Naive thymus-derived CD4-positive, alpha-beta T cell (primary cell): ENCODE data around the gene BUD13. TPM values are rescaled to one million over a fixed set of nuclear protein-coding genes. Genes with fewer than 3 reads are reported as not detected.

Experiments
- ATAC-seq: fragments of 150-1000 bp; cut with Tn5 transposase; 2 replicates; pipeline ENCODE4 v1.10.0; 2021; ENCODE audit warnings: mild to moderate bottlenecking, moderate library complexity
- CTCF ChIA-PET: fragments of 350-600 bp; sonication (Branson Sonifier 250); formaldehyde crosslinking; loops from one replicate; lab custom pipeline; 2021; ENCODE audit warnings: antibody characterized with exemption; lab: Charles Lee
- POLR2A ChIA-PET: fragments of 350-600 bp; sonication (Branson Sonifier 250); formaldehyde crosslinking; loops from one replicate; lab custom pipeline; 2021; ENCODE audit warnings: antibody characterized with exemption, inconsistent platforms; lab: Charles Lee
- DNase-seq, 9 donors: peaks; one replicate each; pipeline versions ENCODE4 v3.0.0 to v3.0.0-alpha.2; 2020 to 2022; ENCODE audit warnings: mixed read lengths in 1 of 9
- H3K27ac ChIP-seq: one replicate; pipeline ENCODE4 v1.7.0; 2013; ENCODE audit warnings: mild to moderate bottlenecking, low read depth, low read length, moderate library complexity
- H3K27me3 ChIP-seq, 2 donors: one replicate each; pipeline ENCODE4 v1.7.0; 2013; ENCODE audit warnings: low read length in 2 of 2, mild to moderate bottlenecking in 2 of 2, moderate library complexity in 2 of 2; ENCODE audit not compliant: control insufficient read depth in 2 of 2, insufficient read depth in 2 of 2
- H3K36me3 ChIP-seq, 3 experiments: 1 replicate in 2 of 3; 2 replicates in 1 of 3; pipeline ENCODE4 v1.7.0; 2013; ENCODE audit warnings: low read length in 3 of 3, mild to moderate bottlenecking in 3 of 3, moderate library complexity in 1 of 3; ENCODE audit not compliant: insufficient read depth in 3 of 3, control insufficient read depth in 2 of 3
- H3K4me1 ChIP-seq, 2 donors: one replicate each; pipeline ENCODE4 v1.7.0; 2013; ENCODE audit warnings: low read length in 2 of 2, mild to moderate bottlenecking in 2 of 2, moderate library complexity in 1 of 2; ENCODE audit not compliant: control insufficient read depth in 2 of 2, insufficient read depth in 2 of 2
- H3K4me3 ChIP-seq: 2 replicates; pipeline ENCODE4 v1.7.0; 2013; ENCODE audit warnings: mild to moderate bottlenecking, low read length
- H3K9me3 ChIP-seq, 3 experiments: 1 replicate in 2 of 3; 2 replicates in 1 of 3; pipeline ENCODE4 v1.7.0; 2013; ENCODE audit warnings: low read length in 3 of 3; ENCODE audit not compliant: control insufficient read depth in 2 of 3
- H3K27ac Mint-ChIP-seq, 9 donors: one replicate each; pipeline ENCODE4 v1.8.0; 2020 to 2022; ENCODE audit warnings: mixed read lengths in 9 of 9, mild to moderate bottlenecking in 8 of 9, moderate library complexity in 5 of 9, inconsistent platforms in 2 of 9
- H3K27me3 Mint-ChIP-seq, 5 donors: one replicate each; pipeline ENCODE4 v1.8.0; 2021 to 2022; ENCODE audit warnings: mixed read lengths in 5 of 5, mild to moderate bottlenecking in 1 of 5
- H3K36me3 Mint-ChIP-seq, 5 donors: one replicate each; pipeline ENCODE4 v1.8.0; 2020 to 2022; ENCODE audit warnings: mixed read lengths in 5 of 5, mild to moderate bottlenecking in 3 of 5, inconsistent platforms in 1 of 5
- H3K4me1 Mint-ChIP-seq, 7 donors: one replicate each; pipeline ENCODE4 v1.8.0; 2020 to 2022; ENCODE audit warnings: mixed read lengths in 7 of 7, mild to moderate bottlenecking in 3 of 7, inconsistent platforms in 1 of 7
- H3K4me3 Mint-ChIP-seq, 10 donors: one replicate each; pipeline ENCODE4 v1.8.0; 2020 to 2022; ENCODE audit warnings: mild to moderate bottlenecking in 10 of 10, mixed read lengths in 10 of 10, moderate library complexity in 6 of 10, inconsistent platforms in 2 of 10
- H3K9me3 Mint-ChIP-seq, 11 donors: one replicate each; pipeline ENCODE4 v1.8.0; 2020 to 2022; ENCODE audit warnings: mixed read lengths in 11 of 11, mild to moderate bottlenecking in 4 of 11, inconsistent platforms in 1 of 11, moderate library complexity in 1 of 11
- intact Hi-C, 2 donors: fragments of 100-400 bp; cut with micrococcal nuclease; formaldehyde crosslinking; loops; one replicate each; pipeline ENCODE4 v1.15.1; 2023
- polyA plus RNA-seq, 2 donors: library from polyadenylated mRNA; unstranded; fragments of 300-500 nt; fragmentation: Illumina TruSeq; gene quantifications; one replicate each; pipeline ENCODE4 v1.2.3, GENCODE V29; 2021
- total RNA-seq, 6 experiments: library from RNA in 5 of 6; stranded (reverse) in 5 of 6; gene quantifications; 1 replicate in 5 of 6; 2 replicates in 1 of 6; pipeline ENCODE4 v1.2.3 and lab custom pipeline; 2021 to 2026

Gene BUD13
- total and polyA plus RNA-seq, 7 experiments from 2014 or later = 9.4 to 32.0 (median 20.3) TPM

GRCh38 chr11:116750070-116750718, 22.6 kb downstream of the BUD13 start:
- Mint-ChIP-seq H3K27me3 (no peaks in the 10 kb centered on the region), H3K9me3 (no peaks in the 10 kb centered on the region), H3K4me1 (peaks cover 0 to 4% (median 0%) of the 10 kb centered on the region in 7 donors), H3K36me3 (peaks cover 7 to 34% (median 18%) of the 10 kb centered on the region in 5 donors), H3K27ac (no peak overlapping the region), H3K4me3 (no peak overlapping the region)
- H3K4me1 ChIP-seq = no peaks in the 10 kb centered on the region
- H3K27me3 ChIP-seq = no peaks in the 10 kb centered on the region
- no peaks in the 10 kb centered on the region for H3K9me3 ChIP-seq
- CTCF ChIA-PET = interaction anchor here (1.3 kb wide), 1 partner anchor 18 kb away, joined by 4 read pairs; no protein-coding TSS in a partner anchor
- POLR2A ChIA-PET = no interaction called here
- no peak overlapping the region for H3K27ac ChIP-seq
- no peak for DNase-seq
- intact Hi-C loops = no loop called here
- no peak overlapping the region for H3K4me3 ChIP-seq
- H3K36me3 ChIP-seq = peaks cover 5 to 87% (median 12%) of the 10 kb centered on the region in 3 experiments
- ATAC-seq = no peak

- ChIA-PET POLR2A (no interaction called here), CTCF (no interaction called here)
- ATAC-seq = no peak
Observed at GRCh38 chr11:116742104-116742503, 30.7 kb downstream of the BUD13 start.

GRCh38 chr11:116740741-116741140, 32.0 kb downstream of the BUD13 start:
- Mint-ChIP-seq H3K27ac (no peak overlapping the region), H3K4me1 (no peaks in the 10 kb centered on the region), H3K9me3 (no peaks in the 10 kb centered on the region), H3K36me3 (peaks cover 0 to 2% (median 0%) of the 10 kb centered on the region in 5 donors), H3K27me3 (no peaks in the 10 kb centered on the region), H3K4me3 (no peak overlapping the region)
- Histone ChIP-seq H3K36me3 (no peaks in the 10 kb centered on the region), H3K27ac (no peak overlapping the region), H3K27me3 (no peaks in the 10 kb centered on the region), H3K4me1 (no peaks in the 10 kb centered on the region), H3K9me3 (no peaks in the 10 kb centered on the region), H3K4me3 (no peak overlapping the region)
- no peak for ATAC-seq
- ChIA-PET POLR2A (no interaction called here), CTCF (no interaction called here)
- DNase-seq = no peak
- intact Hi-C loops = no loop called here

More at GRCh38 chr11:116742104-116742503, 30.7 kb downstream of the BUD13 start:
- H3K27ac Mint-ChIP-seq = peak overlapping the region in 1 of 9 donors; percentile 81
- peaks cover 0 to 6% (median 5%) of the 10 kb centered on the region in 5 donors for H3K36me3 Mint-ChIP-seq
- Histone ChIP-seq H3K4me3 (no peak overlapping the region), H3K27ac (no peak overlapping the region), H3K27me3 (no peaks in the 10 kb centered on the region), H3K4me1 (no peaks in the 10 kb centered on the region), H3K9me3 (no peaks in the 10 kb centered on the region), H3K36me3 (peaks cover 0 to 10% (median 0%) of the 10 kb centered on the region in 3 experiments)
- H3K27me3 Mint-ChIP-seq = no peaks in the 10 kb centered on the region
- no peak overlapping the region for H3K4me3 Mint-ChIP-seq
- intact Hi-C loops = loop anchor here in 1 of 2 donors (1.0 kb wide), 1 partner anchor 10 kb away; no protein-coding TSS in a partner anchor
- no peaks in the 10 kb centered on the region for H3K4me1 Mint-ChIP-seq
- DNase-seq = no peak
- H3K9me3 Mint-ChIP-seq = no peaks in the 10 kb centered on the region

GRCh38 chr11:116738975-116739374, 33.8 kb downstream of the BUD13 start:
- H3K9me3 Mint-ChIP-seq = no peaks in the 10 kb centered on the region
- no peak for ATAC-seq
- intact Hi-C loops = no loop called here
- Histone ChIP-seq H3K27ac (no peak overlapping the region), H3K9me3 (no peaks in the 10 kb centered on the region), H3K4me3 (no peak overlapping the region), H3K27me3 (no peaks in the 10 kb centered on the region), H3K4me1 (no peaks in the 10 kb centered on the region), H3K36me3 (no peaks in the 10 kb centered on the region)
- CTCF ChIA-PET = no interaction called here
- peaks cover 0 to 2% (median 0%) of the 10 kb centered on the region in 7 donors for H3K4me1 Mint-ChIP-seq
- no peak overlapping the region for H3K27ac Mint-ChIP-seq
- DNase-seq = no peak
- H3K27me3 Mint-ChIP-seq = no peaks in the 10 kb centered on the region
- POLR2A ChIA-PET = no interaction called here
- no peaks in the 10 kb centered on the region for H3K36me3 Mint-ChIP-seq
- no peak overlapping the region for H3K4me3 Mint-ChIP-seq

GRCh38 chr11:116736763-116737162, 36.0 kb downstream of the BUD13 start:
- Mint-ChIP-seq H3K27me3 (no peaks in the 10 kb centered on the region), H3K27ac (no peak overlapping the region), H3K4me1 (peaks cover 4 to 15% (median 8%) of the 10 kb centered on the region in 7 donors), H3K36me3 (no peaks in the 10 kb centered on the region), H3K4me3 (no peak overlapping the region), H3K9me3 (no peaks in the 10 kb centered on the region)
- Histone ChIP-seq H3K4me1 (peaks cover 0 to 5% of the 10 kb centered on the region in 2 donors), H3K27me3 (no peaks in the 10 kb centered on the region), H3K9me3 (no peaks in the 10 kb centered on the region), H3K36me3 (no peaks in the 10 kb centered on the region), H3K4me3 (no peak overlapping the region), H3K27ac (no peak overlapping the region)
- CTCF ChIA-PET = no interaction called here
- intact Hi-C loops = no loop called here
- DNase-seq (no peak), ATAC-seq (no peak)
- POLR2A ChIA-PET = no interaction called here

GRCh38 chr11:116733969-116734508, 38.7 kb downstream of the BUD13 start:
- DNase-seq (no peak), ATAC-seq (no peak)
- H3K27ac ChIP-seq = no peak overlapping the region
- H3K27me3 Mint-ChIP-seq = no peaks in the 10 kb centered on the region
- no peaks in the 10 kb centered on the region for H3K27me3 ChIP-seq
- intact Hi-C loops = loop anchor here (2.0 to 5.0 kb wide), 3 partner anchors 57 to 493 kb away; partner anchors contain the start of genes APOA1 (in 1 of the 2) and APOA5 (in 1 of the 2)
- H3K4me1 Mint-ChIP-seq = peaks cover 4 to 15% (median 8%) of the 10 kb centered on the region in 7 donors
- POLR2A ChIA-PET = no interaction called here
- H3K4me3 Mint-ChIP-seq = no peak overlapping the region
- peak overlapping the region in 2 of 9 donors; percentile 26 to 47 for H3K27ac Mint-ChIP-seq
- no peaks in the 10 kb centered on the region for H3K36me3 ChIP-seq
- H3K4me1 ChIP-seq = peaks cover 0 to 5% of the 10 kb centered on the region in 2 donors
- no peaks in the 10 kb centered on the region for H3K9me3 Mint-ChIP-seq
- H3K36me3 Mint-ChIP-seq = no peaks in the 10 kb centered on the region
- H3K4me3 ChIP-seq = no peak overlapping the region
- CTCF ChIA-PET = interaction anchor here (1.3 to 2.7 kb wide), 2 partner anchors 12 to 493 kb away, joined by 4 to 7 read pairs; no protein-coding TSS in a partner anchor
- no peaks in the 10 kb centered on the region for H3K9me3 ChIP-seq
